CD4-positive, CD25-positive, alpha-beta regulatory T cell (primary cell): ENCODE results near the gene UBASH3A. TPM values are rescaled to one million over a fixed set of nuclear protein-coding genes. Genes with fewer than 3 reads are reported as not detected.
A peak's percentile ranks its signal among the peaks of the same experiment; 100 is the strongest.

Experiments used
- ATAC-seq, 2 donors: fragments of 150-1000 bp; cut with Tn5 transposase; one replicate each; pipeline ENCODE4 v1.10.0; 2021; ENCODE audit warnings: low read depth in 2 of 2, moderate number of reproducible peaks in 2 of 2, moderate library complexity in 1 of 2
- DNase-seq, 3 donors: peaks; one replicate each; pipeline versions ENCODE4 v3.0.0 to v3.0.0-alpha.2; 2012 to 2022; ENCODE audit warnings: mixed read lengths in 1 of 3
- H3K27ac ChIP-seq: one replicate; pipeline ENCODE4 v1.7.0; 2013; ENCODE audit warnings: mild to moderate bottlenecking, low read length; ENCODE audit not compliant: insufficient read depth, poor library complexity, severe bottlenecking
- H3K27me3 ChIP-seq: one replicate; pipeline ENCODE4 v1.7.0; 2013; ENCODE audit warnings: low read length; ENCODE audit not compliant: control insufficient read depth, insufficient read depth
- H3K36me3 ChIP-seq: one replicate; pipeline ENCODE4 v1.7.0; 2013; ENCODE audit warnings: mild to moderate bottlenecking, low read length, moderate library complexity; ENCODE audit not compliant: control insufficient read depth, insufficient read depth
- H3K4me1 ChIP-seq: 2 replicates; pipeline ENCODE4 v1.7.0; 2013; ENCODE audit warnings: mild to moderate bottlenecking, low read length; ENCODE audit not compliant: insufficient read depth, control insufficient read depth, poor library complexity, severe bottlenecking
- H3K4me3 ChIP-seq: one replicate; pipeline ENCODE4 v1.7.0; 2013; ENCODE audit warnings: low read depth, mild to moderate bottlenecking, low read length, moderate library complexity
- H3K9me3 ChIP-seq, 2 experiments: 1 replicate in 1 of 2; 2 replicates in 1 of 2; pipeline ENCODE4 v1.7.0; 2013; ENCODE audit warnings: low read length in 2 of 2, mild to moderate bottlenecking in 1 of 2, moderate library complexity in 1 of 2; ENCODE audit not compliant: control insufficient read depth in 2 of 2
- H3K27ac Mint-ChIP-seq, 3 donors: one replicate each; pipeline ENCODE4 v1.8.0; 2020 to 2022; ENCODE audit warnings: mild to moderate bottlenecking in 3 of 3, mixed read lengths in 3 of 3, moderate library complexity in 2 of 3
- H3K27me3 Mint-ChIP-seq: one replicate; pipeline ENCODE4 v1.8.0; 2022; ENCODE audit warnings: mild to moderate bottlenecking, mixed read lengths
- H3K36me3 Mint-ChIP-seq: one replicate; pipeline ENCODE4 v1.8.0; 2020; ENCODE audit warnings: mixed read lengths
- H3K4me1 Mint-ChIP-seq, 4 donors: one replicate each; pipeline ENCODE4 v1.8.0; 2020 to 2022; ENCODE audit warnings: mixed read lengths in 4 of 4, mild to moderate bottlenecking in 1 of 4
- H3K4me3 Mint-ChIP-seq, 4 donors: one replicate each; pipeline ENCODE4 v1.8.0; 2020 to 2022; ENCODE audit warnings: mild to moderate bottlenecking in 4 of 4, mixed read lengths in 4 of 4, moderate library complexity in 3 of 4
- H3K9me3 Mint-ChIP-seq, 7 donors: one replicate each; pipeline ENCODE4 v1.8.0; 2020 to 2022; ENCODE audit warnings: mixed read lengths in 7 of 7, mild to moderate bottlenecking in 3 of 7, moderate library complexity in 2 of 7
- polyA plus RNA-seq, 4 donors: library from polyadenylated mRNA; unstranded; fragments of 300-500 nt; fragmentation: Illumina TruSeq; gene quantifications; one replicate each; pipeline ENCODE4 v1.2.3, GENCODE V29; 2021
- total RNA-seq: library from RNA; stranded (reverse); gene quantifications from one replicate; pipeline ENCODE4 v1.2.3, GENCODE V29; 2022

The UBASH3A gene
- total and polyA plus RNA-seq, 5 donors from 2014 or later, result 36.2 to 56.0 (median 47.9) TPM

DNA sequence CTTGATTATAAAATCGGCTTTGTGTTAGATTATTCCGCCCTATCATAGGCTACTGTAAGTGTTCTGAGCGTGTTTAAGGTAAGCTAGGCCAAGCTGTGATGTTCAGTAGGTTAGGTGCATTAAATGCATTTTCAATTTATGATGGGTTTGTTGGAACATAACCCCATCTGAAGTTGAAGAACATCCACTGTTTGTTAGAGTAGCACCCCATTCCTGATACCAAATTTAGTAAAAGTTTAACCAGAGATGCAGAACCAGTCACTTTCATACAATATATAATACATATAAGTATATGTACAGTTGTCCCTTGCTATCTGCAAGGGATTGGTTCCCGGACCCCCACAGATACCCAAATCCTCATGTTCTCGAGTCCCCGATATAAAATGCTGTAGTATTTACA, 16.1 kb downstream of the UBASH3A start:
- Mint-ChIP-seq H3K4me1 (peaks cover 20 to 74% (median 67%) of the 10 kb centered on the region in 4 donors), H3K27me3 (no peaks in the 10 kb centered on the region), H3K36me3 (peaks cover 67% of the 10 kb centered on the region), H3K9me3 (no peaks in the 10 kb centered on the region), H3K4me3 (peak overlapping the region in 2 of 4 donors; percentile 7 to 49), H3K27ac (no peak overlapping the region)
- no peak for DNase-seq
- Histone ChIP-seq H3K4me3 (no peak overlapping the region), H3K27me3 (no peaks in the 10 kb centered on the region), H3K4me1 (peaks cover 71% of the 10 kb centered on the region), H3K9me3 (no peaks in the 10 kb centered on the region), H3K36me3 (peaks cover 61% of the 10 kb centered on the region), H3K27ac (no peak overlapping the region)
- ATAC-seq, result no peak

DNA sequence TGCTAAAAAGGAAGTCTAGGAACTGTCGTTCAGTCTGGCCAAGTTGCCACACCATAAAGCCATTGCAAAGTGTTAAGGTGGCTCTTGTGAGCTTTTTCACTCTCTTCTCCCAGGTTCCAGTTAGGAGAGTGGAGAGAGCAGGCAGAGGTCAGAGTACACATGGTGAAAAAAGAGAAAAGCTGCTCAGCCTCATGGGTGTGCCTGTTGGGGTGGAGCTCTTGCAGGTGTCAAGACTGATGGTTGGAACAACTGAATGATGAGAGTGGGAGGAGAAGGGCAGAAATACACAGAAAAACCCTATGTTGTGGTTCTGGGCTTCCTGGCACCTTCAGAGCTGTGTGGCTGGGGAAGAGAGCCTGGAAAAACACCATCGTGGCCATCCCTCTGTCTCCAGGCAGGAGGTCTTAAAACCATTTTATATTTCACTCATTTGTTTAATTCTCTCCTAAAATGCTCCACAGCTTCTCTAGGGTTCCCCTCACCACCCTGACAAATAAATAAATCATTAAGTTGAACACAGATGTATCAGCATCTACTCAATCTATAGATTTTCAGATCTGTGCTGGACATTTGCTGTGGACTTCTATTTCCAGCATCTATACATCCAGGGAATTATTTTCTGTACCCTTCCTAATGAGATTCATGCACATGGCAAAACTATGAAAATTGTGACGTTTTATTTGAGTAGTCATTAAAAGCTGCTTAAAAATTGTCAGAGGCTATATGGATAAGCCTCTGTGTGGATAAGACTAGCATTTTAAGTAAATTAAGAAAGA, 17.5 kb downstream of the UBASH3A start:
- peak overlapping the region in 2 of 4 donors; percentile 28 to 80 for H3K4me3 Mint-ChIP-seq
- H3K27me3 Mint-ChIP-seq, result no peaks in the 10 kb centered on the region
- no peaks in the 10 kb centered on the region for H3K9me3 Mint-ChIP-seq
- peaks cover 59% of the 10 kb centered on the region for H3K36me3 ChIP-seq
- no peaks in the 10 kb centered on the region for H3K27me3 ChIP-seq
- H3K27ac ChIP-seq, result no peak overlapping the region
- H3K4me1 ChIP-seq, result peaks cover 71% of the 10 kb centered on the region
- H3K4me1 Mint-ChIP-seq, result peaks cover 29 to 85% (median 70%) of the 10 kb centered on the region in 4 donors
- H3K4me3 ChIP-seq, result no peak overlapping the region
- H3K9me3 ChIP-seq, result no peaks in the 10 kb centered on the region
- ATAC-seq (no peak), DNase-seq (peak in 1 of 3 donors; percentile 72)
- H3K27ac Mint-ChIP-seq, result peak overlapping the region in 2 of 3 donors; percentile 85 to 92
- H3K36me3 Mint-ChIP-seq, result peaks cover 68% of the 10 kb centered on the region

DNA sequence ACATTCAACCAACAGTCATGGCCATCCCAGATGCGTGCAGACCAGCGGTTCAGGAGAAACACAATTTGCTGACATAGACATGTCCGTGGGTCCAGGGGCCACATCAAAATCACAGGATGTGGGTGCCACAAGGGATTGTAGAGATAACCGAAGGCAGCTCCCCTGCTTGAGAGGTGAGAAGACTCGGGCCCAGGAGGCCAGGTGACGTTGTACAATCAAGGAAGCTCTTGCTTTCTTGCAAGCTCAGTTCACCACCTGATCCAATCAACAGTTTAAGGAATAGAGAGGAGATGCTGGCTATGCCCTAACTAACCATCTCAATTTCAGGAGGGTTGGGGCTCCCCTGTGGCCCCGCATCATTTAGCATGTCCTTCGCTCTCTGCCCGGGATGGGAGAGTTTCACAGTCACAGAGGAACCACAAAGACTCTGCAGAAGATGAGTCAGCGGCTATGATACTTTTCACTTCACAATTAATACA, 19.5 kb downstream of the UBASH3A start:
- Mint-ChIP-seq H3K27me3 (no peaks in the 10 kb centered on the region), H3K4me3 (peak overlapping the region; percentile 7 to 81 (median 68)), H3K4me1 (peaks cover 24 to 91% (median 70%) of the 10 kb centered on the region in 4 donors), H3K27ac (peak overlapping the region; percentile 84 to 89 (median 85)), H3K9me3 (no peaks in the 10 kb centered on the region), H3K36me3 (peaks cover 72% of the 10 kb centered on the region)
- DNase-seq (peak in 2 of 3 donors; percentile 31 to 84), ATAC-seq (peak; percentile 22 to 36)
- H3K4me3 ChIP-seq, result peak overlapping the region; percentile 52
- peaks cover 67% of the 10 kb centered on the region for H3K4me1 ChIP-seq
- H3K9me3 ChIP-seq, result no peaks in the 10 kb centered on the region
- H3K27me3 ChIP-seq, result no peaks in the 10 kb centered on the region
- peaks cover 65% of the 10 kb centered on the region for H3K36me3 ChIP-seq
- H3K27ac ChIP-seq, result peak overlapping the region; percentile 86

DNA sequence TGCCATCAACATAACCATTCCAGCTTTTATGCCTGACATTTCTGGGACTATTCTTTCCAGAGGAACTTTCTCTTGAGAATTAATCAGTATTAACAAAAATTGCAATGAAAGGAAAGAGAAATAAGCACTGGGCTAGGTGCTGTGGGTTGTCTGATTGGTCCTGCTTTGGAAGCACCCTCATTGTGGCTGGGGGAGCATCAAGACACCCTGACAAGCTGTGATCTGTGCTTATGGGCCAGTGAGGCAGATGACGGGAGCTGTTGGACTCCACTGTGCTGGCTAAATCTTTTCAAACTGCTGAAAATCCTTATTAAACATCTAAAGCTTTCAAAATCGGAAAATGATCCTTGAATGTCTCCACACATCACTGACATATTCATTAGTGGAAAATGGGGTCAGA, 20.0 kb downstream of the UBASH3A start:
- peak overlapping the region; percentile 52 for H3K4me3 ChIP-seq

DNA sequence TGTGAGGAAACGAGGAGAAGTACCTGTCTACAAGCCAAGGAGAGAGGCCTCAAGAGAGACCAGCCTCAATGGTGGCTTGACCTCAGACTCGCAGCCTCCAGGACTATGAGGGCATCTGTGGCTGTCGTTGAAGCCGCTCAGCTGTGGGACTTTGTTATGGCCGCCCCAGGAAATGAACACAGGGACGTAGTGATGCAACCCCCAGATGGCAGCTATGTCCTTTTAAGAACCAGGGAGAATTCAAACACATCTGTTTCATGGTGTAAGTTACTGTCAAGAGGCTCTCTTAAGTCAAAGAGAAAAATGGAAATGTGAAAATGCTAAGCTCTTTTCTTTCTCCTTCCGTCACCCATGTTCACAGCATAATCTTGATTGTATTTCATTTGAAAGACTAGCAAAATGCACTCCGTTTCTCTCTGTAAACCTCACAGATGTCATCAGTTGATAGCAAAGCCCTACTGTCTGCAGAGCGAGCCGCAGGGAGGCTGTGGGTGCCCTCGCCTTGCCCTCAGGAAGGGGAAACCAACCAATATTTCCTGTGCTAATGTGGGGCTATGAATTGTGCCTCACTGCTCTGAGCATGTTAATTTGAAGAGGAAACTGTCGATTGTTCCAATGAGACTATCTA, 21.3 kb downstream of the UBASH3A start:
- H3K27me3 Mint-ChIP-seq, result no peaks in the 10 kb centered on the region
- ATAC-seq, result peak; percentile 96
- no peaks in the 10 kb centered on the region for H3K9me3 ChIP-seq
- H3K27ac Mint-ChIP-seq, result peak overlapping the region; percentile 81 to 89 (median 85)
- H3K9me3 Mint-ChIP-seq, result no peaks in the 10 kb centered on the region
- DNase-seq, result peak; percentile 65 to 92 (median 87)
- peak overlapping the region; percentile 70 for H3K4me3 ChIP-seq
- H3K4me3 Mint-ChIP-seq, result peak overlapping the region; percentile 61 to 86 (median 74)
- H3K36me3 Mint-ChIP-seq, result peaks cover 69% of the 10 kb centered on the region
- peak overlapping the region; percentile 86 for H3K27ac ChIP-seq
- H3K36me3 ChIP-seq, result peaks cover 64% of the 10 kb centered on the region
- peaks cover 24 to 78% (median 62%) of the 10 kb centered on the region in 4 donors for H3K4me1 Mint-ChIP-seq
- H3K4me1 ChIP-seq, result peaks cover 66% of the 10 kb centered on the region
- no peaks in the 10 kb centered on the region for H3K27me3 ChIP-seq

More for the DNA sequence above, 20.0 kb downstream of the UBASH3A start:
- Mint-ChIP-seq H3K4me1 (peaks cover 24 to 89% (median 70%) of the 10 kb centered on the region in 4 donors), H3K9me3 (no peaks in the 10 kb centered on the region), H3K36me3 (peaks cover 72% of the 10 kb centered on the region), H3K27me3 (no peaks in the 10 kb centered on the region), H3K27ac (peak overlapping the region in 2 of 3 donors; percentile 85 to 89), H3K4me3 (peak overlapping the region; percentile 7 to 81 (median 68))
- DNase-seq, result no peak
- Histone ChIP-seq H3K27ac (peak overlapping the region; percentile 86), H3K9me3 (no peaks in the 10 kb centered on the region), H3K27me3 (no peaks in the 10 kb centered on the region), H3K4me1 (peaks cover 67% of the 10 kb centered on the region), H3K36me3 (peaks cover 65% of the 10 kb centered on the region)
- ATAC-seq, result no peak

DNA sequence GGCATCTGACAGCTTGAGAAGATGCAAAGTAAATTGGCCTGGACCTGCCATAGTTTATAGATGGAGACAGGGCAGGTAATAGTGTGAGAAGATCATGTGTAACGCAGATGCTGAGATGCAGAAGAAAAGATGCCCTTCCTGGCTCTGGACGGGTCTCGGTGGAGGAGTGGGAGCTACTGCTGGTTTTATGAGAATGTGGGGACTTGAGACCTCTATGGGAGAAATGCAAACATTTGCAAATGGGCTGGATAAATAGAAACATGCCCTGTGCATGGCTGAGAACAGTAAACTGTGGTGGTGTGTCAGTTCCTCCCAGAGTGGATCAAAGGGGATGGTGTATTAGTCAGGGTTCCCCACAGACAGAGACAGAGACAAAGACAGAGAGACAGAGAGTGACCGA, 21.9 kb downstream of the UBASH3A start:
- Mint-ChIP-seq H3K4me3 (peak overlapping the region; percentile 61 to 86 (median 74)), H3K36me3 (peaks cover 66% of the 10 kb centered on the region), H3K4me1 (peaks cover 20 to 74% (median 59%) of the 10 kb centered on the region in 4 donors), H3K27me3 (no peaks in the 10 kb centered on the region), H3K9me3 (no peaks in the 10 kb centered on the region), H3K27ac (peak overlapping the region; percentile 81 to 89 (median 85))
- peaks cover 60% of the 10 kb centered on the region for H3K4me1 ChIP-seq
- H3K36me3 ChIP-seq, result peaks cover 64% of the 10 kb centered on the region
- DNase-seq (no peak), ATAC-seq (peak in 1 of 2 donors; percentile 2)
- H3K4me3 ChIP-seq, result peak overlapping the region; percentile 70
- H3K27me3 ChIP-seq, result no peaks in the 10 kb centered on the region
- no peaks in the 10 kb centered on the region for H3K9me3 ChIP-seq
- peak overlapping the region; percentile 86 for H3K27ac ChIP-seq

DNA sequence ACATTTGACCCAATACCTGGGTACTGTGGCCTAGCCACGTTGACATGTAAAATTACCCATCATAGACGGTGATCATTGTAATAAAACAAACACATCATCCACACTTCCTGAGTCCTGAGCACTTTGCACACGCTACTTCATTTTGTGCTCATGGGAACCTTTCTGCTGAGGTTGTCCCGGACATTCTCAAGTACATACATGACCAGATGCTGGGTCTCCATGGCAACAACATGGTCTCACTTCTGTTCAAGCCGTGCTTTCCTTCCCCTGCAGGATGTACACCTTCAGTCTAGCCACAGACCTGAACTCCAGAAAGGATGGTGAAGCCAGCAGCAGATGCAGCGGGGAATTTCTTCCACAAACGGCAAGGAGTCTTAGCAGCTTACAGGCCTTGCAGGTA, 22.7 kb downstream of the UBASH3A start:
- DNase-seq (no peak), ATAC-seq (no peak)
- H3K4me3 Mint-ChIP-seq, result peak overlapping the region in 2 of 4 donors; percentile 9 to 15
- peaks cover 20 to 65% (median 51%) of the 10 kb centered on the region in 4 donors for H3K4me1 Mint-ChIP-seq
- Histone ChIP-seq H3K9me3 (no peaks in the 10 kb centered on the region), H3K36me3 (peaks cover 63% of the 10 kb centered on the region), H3K4me3 (no peak overlapping the region), H3K4me1 (peaks cover 52% of the 10 kb centered on the region), H3K27ac (no peak overlapping the region), H3K27me3 (no peaks in the 10 kb centered on the region)
- no peaks in the 10 kb centered on the region for H3K27me3 Mint-ChIP-seq
- no peaks in the 10 kb centered on the region for H3K9me3 Mint-ChIP-seq
- peak overlapping the region in 2 of 3 donors; percentile 38 to 85 for H3K27ac Mint-ChIP-seq
- peaks cover 65% of the 10 kb centered on the region for H3K36me3 Mint-ChIP-seq
